PFSK-1 (cell line): ENCODE measurements around the gene AQP5.

Source experiments
- FOXP2 ChIP-seq: optimal IDR thresholded peaks from 2 replicates; pipeline ENCODE3; 2011; ENCODE audit warnings: borderline replicate concordance, control low read depth, inconsistent platforms; ENCODE audit not compliant: insufficient read depth; ENCODE audit errors: extremely low read length, extremely low read depth
- POLR2AphosphoS5 ChIP-seq: IDR thresholded peaks from 2 replicates; pipeline ENCODE4 v1.6.1; 2012; ENCODE audit warnings: low read depth, mild to moderate bottlenecking, control low read depth, low read length, moderate library complexity
- TAF1 ChIP-seq: IDR thresholded peaks from 2 replicates; pipeline ENCODE4 v1.6.1; 2012; ENCODE audit warnings: low read length, control low read depth, borderline replicate concordance; ENCODE audit not compliant: insufficient read depth
- TF ChIP-seq, protein P1 (sequence below), 2 experiments: IDR thresholded peaks; 2 replicates each; pipeline versions ENCODE4 v1.6.1 to v1.8.0; 2011 to 2012; ENCODE audit warnings: low read depth in 2 of 2, low read length in 2 of 2, control low read depth in 1 of 2, inconsistent platforms in 1 of 2, mild to moderate bottlenecking in 1 of 2, moderate library complexity in 1 of 2; ENCODE audit not compliant: insufficient read depth in 1 of 2

DNA sequence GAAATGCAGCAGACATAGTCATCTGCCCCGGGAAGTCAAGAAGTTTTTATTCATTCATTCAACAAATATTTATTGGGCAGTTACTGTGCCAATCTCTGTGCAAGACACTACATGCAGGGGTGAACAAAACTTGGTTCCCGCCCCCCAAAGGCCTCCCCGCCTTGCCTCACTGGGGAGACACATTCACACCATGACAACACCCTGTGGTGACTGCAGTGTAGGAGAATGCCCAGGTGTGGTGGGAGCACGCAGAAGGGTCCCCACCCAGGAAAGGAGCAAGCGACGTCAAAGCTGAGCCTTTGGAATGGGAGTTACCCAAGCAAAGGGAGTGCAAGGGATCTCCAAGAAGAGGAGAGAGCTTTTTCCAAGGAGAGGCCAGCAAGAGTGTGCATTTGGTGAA is 9.5 kb downstream of the AQP5 start:
- TF ChIP-seq, protein P1, sequence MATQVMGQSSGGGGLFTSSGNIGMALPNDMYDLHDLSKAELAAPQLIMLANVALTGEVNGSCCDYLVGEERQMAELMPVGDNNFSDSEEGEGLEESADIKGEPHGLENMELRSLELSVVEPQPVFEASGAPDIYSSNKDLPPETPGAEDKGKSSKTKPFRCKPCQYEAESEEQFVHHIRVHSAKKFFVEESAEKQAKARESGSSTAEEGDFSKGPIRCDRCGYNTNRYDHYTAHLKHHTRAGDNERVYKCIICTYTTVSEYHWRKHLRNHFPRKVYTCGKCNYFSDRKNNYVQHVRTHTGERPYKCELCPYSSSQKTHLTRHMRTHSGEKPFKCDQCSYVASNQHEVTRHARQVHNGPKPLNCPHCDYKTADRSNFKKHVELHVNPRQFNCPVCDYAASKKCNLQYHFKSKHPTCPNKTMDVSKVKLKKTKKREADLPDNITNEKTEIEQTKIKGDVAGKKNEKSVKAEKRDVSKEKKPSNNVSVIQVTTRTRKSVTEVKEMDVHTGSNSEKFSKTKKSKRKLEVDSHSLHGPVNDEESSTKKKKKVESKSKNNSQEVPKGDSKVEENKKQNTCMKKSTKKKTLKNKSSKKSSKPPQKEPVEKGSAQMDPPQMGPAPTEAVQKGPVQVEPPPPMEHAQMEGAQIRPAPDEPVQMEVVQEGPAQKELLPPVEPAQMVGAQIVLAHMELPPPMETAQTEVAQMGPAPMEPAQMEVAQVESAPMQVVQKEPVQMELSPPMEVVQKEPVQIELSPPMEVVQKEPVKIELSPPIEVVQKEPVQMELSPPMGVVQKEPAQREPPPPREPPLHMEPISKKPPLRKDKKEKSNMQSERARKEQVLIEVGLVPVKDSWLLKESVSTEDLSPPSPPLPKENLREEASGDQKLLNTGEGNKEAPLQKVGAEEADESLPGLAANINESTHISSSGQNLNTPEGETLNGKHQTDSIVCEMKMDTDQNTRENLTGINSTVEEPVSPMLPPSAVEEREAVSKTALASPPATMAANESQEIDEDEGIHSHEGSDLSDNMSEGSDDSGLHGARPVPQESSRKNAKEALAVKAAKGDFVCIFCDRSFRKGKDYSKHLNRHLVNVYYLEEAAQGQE (IDR thresholded peaks at IDR 0.05; ENCODE audit: insufficient read depth in 1 of 2, low read depth in 2 of 2, low read length in 2 of 2): no peak
- TF ChIP-seq TAF1 (no peak), FOXP2 (no peak), POLR2AphosphoS5 (no peak)
